ENCODE measurements around the gene IRGM.
"Not testable (repeated sequence)": the region's sequence is repeated elsewhere in the genome, so short reads cannot be mapped to it uniquely, and the experiment has no call there.

The IRGM gene

DNA sequence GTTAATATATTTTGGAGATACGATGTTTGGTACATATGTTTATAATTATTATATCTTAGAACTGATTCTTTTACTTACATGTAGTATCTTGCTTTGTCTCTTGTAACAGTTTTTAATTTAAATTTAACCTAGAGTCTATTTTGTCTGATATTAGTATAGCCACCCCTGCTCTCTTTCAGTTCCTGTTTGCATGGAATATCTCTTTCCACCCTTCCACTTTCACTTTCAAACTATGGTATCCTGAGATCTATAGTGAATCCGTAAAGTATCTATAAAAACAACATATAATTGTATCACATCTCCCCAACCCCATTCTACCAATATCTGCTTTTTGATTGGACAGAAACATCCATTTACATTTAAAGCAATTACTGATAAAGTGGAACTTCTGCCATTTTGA, 7.2 kb downstream of the IRGM start:
- H2AK5ac ChIP-seq (ENCODE audit: low read length) = no peak overlapping the region
- no peaks in the 10 kb centered on the region for H3K9me3 ChIP-seq (ENCODE audit: insufficient read depth, low read depth, low read length)
- H2BK12ac ChIP-seq (ENCODE audit: low read length) = no peak overlapping the region
- H2BK5ac ChIP-seq (ENCODE audit: low read depth, low read length, poor library complexity) = no peak overlapping the region
- WGBS (ENCODE audit: extremely low coverage, insufficient coverage, insufficient read length) = no CpG with 5 or more reads among the region's 2 CpGs
- no peak overlapping the region for H2AFZ ChIP-seq (ENCODE audit: insufficient read depth, low read length, poor library complexity)
- no peak overlapping the region for H4K91ac ChIP-seq (ENCODE audit: low read depth, low read length)
- no peak overlapping the region for H4K8ac ChIP-seq (ENCODE audit: low read depth, low read length)
- no peak overlapping the region for H3K9ac ChIP-seq (ENCODE audit: low read length)
- no peak overlapping the region for H3K4me3 ChIP-seq (ENCODE audit: low read depth, low read length)
- no peaks in the 10 kb centered on the region for H3K79me1 ChIP-seq (ENCODE audit: low read length)
- DNase-seq = no peak
- no peaks in the 10 kb centered on the region for H3K79me2 ChIP-seq (ENCODE audit: control insufficient read depth, insufficient read depth, low read length, poor library complexity)
- no peak overlapping the region for H3K27ac ChIP-seq (ENCODE audit: low read depth, low read length)
- no peaks in the 10 kb centered on the region for H3K36me3 ChIP-seq (ENCODE audit: control insufficient read depth in 1 of 2, insufficient read depth in 2 of 2, low read length in 2 of 2)
- no peaks in the 10 kb centered on the region for H3K4me1 ChIP-seq (ENCODE audit: control insufficient read depth in 1 of 2, insufficient read depth in 2 of 2, low read length in 2 of 2)
- no peak overlapping the region for H3K18ac ChIP-seq (ENCODE audit: low read length)
- H3K4me2 ChIP-seq (ENCODE audit: low read length) = no peak overlapping the region
- H4K12ac ChIP-seq (ENCODE audit: low read depth, low read length) = no peak overlapping the region
- no peaks in the 10 kb centered on the region for H3K27me3 ChIP-seq (ENCODE audit: insufficient read depth, low read length)
- H3K4ac ChIP-seq (ENCODE audit: low read depth, low read length) = no peak overlapping the region
- no peak overlapping the region for H3K23ac ChIP-seq (ENCODE audit: low read length)
- H3K14ac ChIP-seq (ENCODE audit: low read length) = no peak overlapping the region
- no peak overlapping the region for H2BK120ac ChIP-seq (ENCODE audit: insufficient read depth, low read length, poor library complexity)

DNA sequence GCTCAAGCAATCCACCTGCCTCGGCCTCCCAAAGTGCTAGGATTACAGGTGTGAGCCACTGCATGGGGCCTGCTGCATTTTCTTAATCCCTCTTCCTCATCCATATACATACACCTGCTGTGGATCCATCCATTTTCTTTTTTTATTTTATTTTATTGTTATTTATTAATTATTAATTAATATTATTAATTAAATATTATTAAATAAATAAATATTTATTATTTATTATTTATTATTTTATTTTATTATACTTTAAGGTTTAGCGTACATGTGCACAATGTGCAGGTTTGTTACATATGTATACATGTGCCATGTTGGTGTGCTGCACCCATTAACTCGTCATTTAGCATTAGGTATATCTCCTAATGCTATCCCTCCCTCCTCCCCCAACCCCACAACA, 10.4 kb downstream of the IRGM start:
- H3K18ac ChIP-seq (ENCODE audit: low read length); H3K27ac ChIP-seq (ENCODE audit: low read depth, low read length); H2BK120ac ChIP-seq (ENCODE audit: insufficient read depth, low read length, poor library complexity); H2AK5ac ChIP-seq (ENCODE audit: low read length); H4K91ac ChIP-seq (ENCODE audit: low read depth, low read length); H2AFZ ChIP-seq (ENCODE audit: insufficient read depth, low read length, poor library complexity); H3K14ac ChIP-seq (ENCODE audit: low read length); DNase-seq; H2BK12ac ChIP-seq (ENCODE audit: low read length); H3K9ac ChIP-seq (ENCODE audit: low read length); H3K79me2 ChIP-seq (ENCODE audit: control insufficient read depth, insufficient read depth, low read length, poor library complexity); H3K23ac ChIP-seq (ENCODE audit: low read length); H3K27me3 ChIP-seq (ENCODE audit: insufficient read depth, low read length); H4K8ac ChIP-seq (ENCODE audit: low read depth, low read length); H2BK5ac ChIP-seq (ENCODE audit: low read depth, low read length, poor library complexity); H3K36me3 ChIP-seq (ENCODE audit: control insufficient read depth in 1 of 2, insufficient read depth in 2 of 2, low read length in 2 of 2); H3K79me1 ChIP-seq (ENCODE audit: low read length); H3K4me1 ChIP-seq (ENCODE audit: control insufficient read depth in 1 of 2, insufficient read depth in 2 of 2, low read length in 2 of 2); H4K12ac ChIP-seq (ENCODE audit: low read depth, low read length); H3K4me3 ChIP-seq (ENCODE audit: low read depth, low read length); H3K4me2 ChIP-seq (ENCODE audit: low read length); H3K4ac ChIP-seq (ENCODE audit: low read depth, low read length); H3K9me3 ChIP-seq (ENCODE audit: insufficient read depth, low read depth, low read length): not testable (repeated sequence)
- WGBS (ENCODE audit: extremely low coverage, insufficient coverage, insufficient read length) = no CpG with 5 or more reads among the region's 3 CpGs

DNA sequence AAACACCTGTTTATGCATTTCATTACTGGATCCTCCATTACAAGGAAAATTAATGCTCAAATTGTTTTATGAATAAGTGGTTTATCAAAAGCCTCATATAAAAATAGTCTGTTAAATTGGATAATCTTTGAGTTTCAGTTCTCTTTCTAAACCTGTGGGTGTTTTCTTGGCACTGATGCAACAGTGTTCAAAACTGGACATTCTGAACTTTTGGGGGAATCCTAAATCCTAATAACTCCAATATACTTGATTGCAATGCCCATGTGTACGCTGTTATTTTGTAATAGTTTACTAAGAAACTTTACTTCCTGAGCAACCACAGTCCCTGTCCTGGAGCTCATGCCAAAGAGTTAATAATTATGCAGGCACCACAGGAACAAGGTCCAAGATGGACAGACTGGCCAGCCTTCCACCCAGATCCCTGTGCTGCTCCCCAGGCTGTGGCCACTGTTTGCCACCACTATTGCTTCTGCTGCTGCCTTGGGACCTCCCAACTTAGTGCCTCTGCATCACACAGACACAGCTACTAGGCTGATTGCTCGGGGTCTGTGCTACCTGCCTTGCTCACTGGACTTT, 14.0 kb downstream of the IRGM start:
- no peak for DNase-seq
- Histone ChIP-seq H3K27me3 (ENCODE audit: insufficient read depth, low read length) (no peaks in the 10 kb centered on the region), H3K4me2 (ENCODE audit: low read length) (no peak overlapping the region), H3K14ac (ENCODE audit: low read length) (no peak overlapping the region), H3K9ac (ENCODE audit: low read length) (peak overlapping the region; percentile 64), H3K23ac (ENCODE audit: low read length) (no peak overlapping the region), H3K79me2 (ENCODE audit: control insufficient read depth, insufficient read depth, low read length, poor library complexity) (no peaks in the 10 kb centered on the region), H2AK5ac (ENCODE audit: low read length) (no peak overlapping the region), H4K8ac (ENCODE audit: low read depth, low read length) (no peak overlapping the region), H2AFZ (ENCODE audit: insufficient read depth, low read length, poor library complexity) (no peak overlapping the region), H4K12ac (ENCODE audit: low read depth, low read length) (no peak overlapping the region), H2BK120ac (ENCODE audit: insufficient read depth, low read length, poor library complexity) (no peak overlapping the region), H4K91ac (ENCODE audit: low read depth, low read length) (no peak overlapping the region), H3K4me1 (ENCODE audit: control insufficient read depth in 1 of 2, insufficient read depth in 2 of 2, low read length in 2 of 2) (no peaks in the 10 kb centered on the region), H3K79me1 (ENCODE audit: low read length) (no peaks in the 10 kb centered on the region), H3K9me3 (ENCODE audit: insufficient read depth, low read depth, low read length) (peaks cover 5% of the 10 kb centered on the region), H2BK12ac (ENCODE audit: low read length) (no peak overlapping the region), H3K27ac (ENCODE audit: low read depth, low read length) (no peak overlapping the region), H3K4ac (ENCODE audit: low read depth, low read length) (no peak overlapping the region), H3K18ac (ENCODE audit: low read length) (no peak overlapping the region), H3K4me3 (ENCODE audit: low read depth, low read length) (no peak overlapping the region), H2BK5ac (ENCODE audit: low read depth, low read length, poor library complexity) (no peak overlapping the region), H3K36me3 (ENCODE audit: control insufficient read depth in 1 of 2, insufficient read depth in 2 of 2, low read length in 2 of 2) (no peaks in the 10 kb centered on the region)
- WGBS (ENCODE audit: extremely low coverage, insufficient coverage, insufficient read length) = no CpG with 5 or more reads among the region's 2 CpGs

GRCh38 chr5:150862070-150862469, 15.7 kb downstream of the IRGM start:
- H2BK12ac ChIP-seq (ENCODE audit: low read length) = no peak overlapping the region
- H3K79me2 ChIP-seq (ENCODE audit: control insufficient read depth, insufficient read depth, low read length, poor library complexity) = no peaks in the 10 kb centered on the region
- no peak overlapping the region for H3K14ac ChIP-seq (ENCODE audit: low read length)
- no peaks in the 10 kb centered on the region for H3K79me1 ChIP-seq (ENCODE audit: low read length)
- WGBS (ENCODE audit: extremely low coverage, insufficient coverage, insufficient read length) = no CpG with 5 or more reads among the region's 1 CpG
- no peak overlapping the region for H2BK120ac ChIP-seq (ENCODE audit: insufficient read depth, low read length, poor library complexity)
- H3K4me2 ChIP-seq (ENCODE audit: low read length) = no peak overlapping the region
- no peak overlapping the region for H4K8ac ChIP-seq (ENCODE audit: low read depth, low read length)
- no peak overlapping the region for H4K91ac ChIP-seq (ENCODE audit: low read depth, low read length)
- H3K27ac ChIP-seq (ENCODE audit: low read depth, low read length) = no peak overlapping the region
- H4K12ac ChIP-seq (ENCODE audit: low read depth, low read length) = no peak overlapping the region
- H3K4me1 ChIP-seq (ENCODE audit: control insufficient read depth in 1 of 2, insufficient read depth in 2 of 2, low read length in 2 of 2) = no peaks in the 10 kb centered on the region
- H2AFZ ChIP-seq (ENCODE audit: insufficient read depth, low read length, poor library complexity) = no peak overlapping the region
- H3K18ac ChIP-seq (ENCODE audit: low read length) = no peak overlapping the region
- H3K4me3 ChIP-seq (ENCODE audit: low read depth, low read length) = no peak overlapping the region
- peaks cover 5% of the 10 kb centered on the region for H3K9me3 ChIP-seq (ENCODE audit: insufficient read depth, low read depth, low read length)
- no peaks in the 10 kb centered on the region for H3K27me3 ChIP-seq (ENCODE audit: insufficient read depth, low read length)
- no peak overlapping the region for H3K9ac ChIP-seq (ENCODE audit: low read length)
- DNase-seq = no peak
- H2BK5ac ChIP-seq (ENCODE audit: low read depth, low read length, poor library complexity) = no peak overlapping the region
- no peak overlapping the region for H3K23ac ChIP-seq (ENCODE audit: low read length)
- H3K4ac ChIP-seq (ENCODE audit: low read depth, low read length) = no peak overlapping the region
- no peaks in the 10 kb centered on the region for H3K36me3 ChIP-seq (ENCODE audit: control insufficient read depth in 1 of 2, insufficient read depth in 2 of 2, low read length in 2 of 2)
- no peak overlapping the region for H2AK5ac ChIP-seq (ENCODE audit: low read length)

Data from trophoblast cell (in vitro differentiated cells and primary cell).